PC-9 (cell line): ENCODE data around the gene ENTPD5. TPM values are rescaled to one million over a fixed set of nuclear protein-coding genes. Genes with fewer than 3 reads are reported as not detected.
A peak's percentile ranks its signal among the peaks of the same experiment; 100 is the strongest.

Experiments
- BruUV-seq: library from RNA; stranded (reverse); fragments of 400-500 nt; replicated peaks from 2 replicates; lab custom pipeline; 2021; lab: Mats Ljungman, UMichigan
- CTCF ChIA-PET: fragments of 300-600 bp; sonication (Branson Sonifier 250); formaldehyde crosslinking; loops from one replicate; lab custom pipeline; 2022; ENCODE audit warnings: antibody characterized with exemption; lab: Charles Lee
- POLR2A ChIA-PET: fragments of 300-600 bp; sonication (Branson Sonifier 250); formaldehyde crosslinking; loops from one replicate; lab custom pipeline; 2022; ENCODE audit warnings: antibody characterized with exemption; ENCODE audit not compliant: unreplicated experiment; lab: Charles Lee
- DNase-seq, 2 experiments: peaks; one replicate each; pipeline versions ENCODE4 v3.0.0 to v3.0.0-alpha.2; 2015 to 2022; ENCODE audit warnings: mixed read lengths in 1 of 2
- H2AFZ ChIP-seq: fragments of 200-600 bp; sonication (generic); 2 replicates; pipeline ENCODE4 v1.8.1; 2017; ENCODE audit warnings: antibody characterized with exemption
- H3F3A ChIP-seq: fragments of 200-600 bp; sonication (generic); 2 replicates; pipeline ENCODE4 v1.8.1; 2017; ENCODE audit warnings: antibody characterized with exemption, mild to moderate bottlenecking, low read depth; ENCODE audit not compliant: insufficient read depth
- H3K27ac ChIP-seq: fragments of 200-600 bp; sonication (generic); 2 replicates; pipeline ENCODE4 v1.6.1; 2016; ENCODE audit warnings: mixed run types
- H3K27me3 ChIP-seq: fragments of 200-600 bp; sonication (generic); 2 replicates; pipeline ENCODE4 v1.6.1; 2016; ENCODE audit warnings: low read depth, mixed run types; ENCODE audit not compliant: insufficient read depth
- H3K36me3 ChIP-seq: fragments of 200-600 bp; sonication (generic); 2 replicates; pipeline ENCODE4 v1.6.1; 2016; ENCODE audit warnings: low read depth, mixed run types
- H3K4me1 ChIP-seq: fragments of 200-600 bp; sonication (generic); replicated peaks from 2 replicates; pipeline ENCODE4 v1.6.1; 2016; ENCODE audit warnings: mixed run types; ENCODE audit not compliant: insufficient read depth
- H3K4me2 ChIP-seq: fragments of 200-600 bp; sonication (generic); 2 replicates; pipeline ENCODE4 v1.6.1; 2017; ENCODE audit warnings: mixed run types
- H3K4me3 ChIP-seq: fragments of 200-600 bp; sonication (generic); 2 replicates; pipeline ENCODE4 v1.6.1; 2016; ENCODE audit warnings: mixed run types
- H3K79me2 ChIP-seq: fragments of 200-600 bp; sonication (generic); 2 replicates; pipeline ENCODE4 v1.6.1; 2017; ENCODE audit warnings: low read depth, mixed run types
- H3K9me2 ChIP-seq: fragments of 200-600 bp; sonication (generic); 2 replicates; pipeline ENCODE4 v1.8.1; 2017; ENCODE audit warnings: mild to moderate bottlenecking; ENCODE audit not compliant: insufficient read depth
- H3K9me3 ChIP-seq: fragments of 200-600 bp; sonication (generic); 2 replicates; pipeline ENCODE4 v1.8.1; 2016; ENCODE audit warnings: low read depth; ENCODE audit not compliant: insufficient read depth
- H4K20me1 ChIP-seq: fragments of 200-600 bp; sonication (generic); 2 replicates; pipeline ENCODE4 v1.8.1; 2017; ENCODE audit not compliant: insufficient read depth
- EZH2 ChIP-seq: fragments of 200-600 bp; sonication (generic); IDR thresholded peaks from 2 replicates; pipeline ENCODE4 v1.8.0; 2017; ENCODE audit warnings: antibody characterized with exemption, low read depth
- intact Hi-C: fragments of 100-400 bp; cut with micrococcal nuclease; formaldehyde crosslinking; loops from one replicate; pipeline ENCODE4 v1.10.0; 2022; ENCODE audit not compliant: unreplicated experiment
- total RNA-seq: library from RNA; stranded (reverse); gene quantifications from 2 replicates; pipeline ENCODE4 v1.2.3, GENCODE V29; 2021
- TF ChIP-seq, protein P1 (sequence below): fragments of 200-600 bp; sonication (generic); conservative IDR thresholded peaks from 2 replicates; pipeline ENCODE4 v1.6.1; 2017; ENCODE audit warnings: mixed run types, antibody characterized with exemption, mild to moderate bottlenecking, moderate library complexity

The ENTPD5 gene
- total RNA-seq, 1 experiment from 2014 or later, result 12.3 TPM

DNA sequence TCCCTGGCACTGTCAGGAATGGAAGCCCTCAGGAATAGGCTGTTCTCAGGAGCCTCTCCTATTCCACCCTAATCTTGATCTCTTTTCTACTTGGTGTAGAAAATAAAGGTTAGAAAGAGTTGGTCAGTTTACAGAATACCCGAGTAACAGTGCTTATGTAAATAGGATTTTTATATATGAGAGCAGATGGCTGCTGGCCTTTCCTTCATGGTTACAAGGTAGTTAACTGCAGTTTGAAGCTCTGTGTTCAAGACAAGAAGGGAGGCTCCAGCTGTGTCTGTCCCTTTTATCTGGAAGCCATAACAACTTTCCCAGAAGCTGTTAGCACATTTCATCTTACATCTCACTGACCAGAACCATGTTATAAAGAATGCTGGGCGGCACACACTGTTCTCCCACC, 23.2 kb upstream of the ENTPD5 start:
- POLR2A ChIA-PET, result no interaction called here

DNA sequence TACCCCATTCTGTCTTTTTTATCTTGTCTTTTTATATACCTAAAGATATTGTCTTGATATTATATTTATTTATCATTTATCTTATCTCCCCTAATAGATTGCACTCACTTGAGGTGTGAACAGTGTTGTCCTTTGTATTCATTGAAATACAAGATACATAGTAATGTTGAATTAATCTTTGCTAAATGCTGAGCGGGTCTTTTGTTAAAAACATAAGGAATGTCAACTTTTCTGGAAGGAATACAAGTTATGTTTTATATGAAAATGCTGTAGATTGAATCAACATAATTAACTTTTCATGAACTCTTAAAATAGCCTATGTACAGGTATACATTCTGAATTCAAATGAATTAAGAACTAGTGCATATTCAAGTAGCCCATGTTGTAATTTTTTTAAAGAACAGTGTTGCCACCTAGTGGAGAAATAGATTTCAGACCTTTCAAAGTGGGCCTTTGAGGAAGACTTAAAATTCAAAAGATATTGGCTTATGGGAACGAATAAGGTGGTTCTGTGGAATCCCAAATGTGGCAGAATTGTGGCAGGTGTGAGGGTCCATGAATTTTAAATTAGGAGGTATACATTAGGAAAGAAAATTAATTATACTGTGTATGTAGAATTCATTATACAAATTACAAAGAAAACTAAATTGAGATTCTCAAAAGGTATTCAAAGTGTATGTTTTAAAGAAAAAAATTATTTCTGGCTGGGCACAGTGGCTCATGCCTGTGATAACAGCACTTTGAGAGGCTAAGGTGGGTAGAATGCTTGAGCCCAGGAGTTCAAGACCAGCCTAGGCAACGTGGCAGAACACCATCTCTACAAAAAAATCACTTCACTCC, 19.2 kb upstream of the ENTPD5 start:
- Histone ChIP-seq H3K4me1 (no peaks in the 10 kb centered on the region), H3K9me2 (no peaks in the 10 kb centered on the region), H3F3A (no peaks in the 10 kb centered on the region), H3K4me2 (no peak overlapping the region), H3K9me3 (no peaks in the 10 kb centered on the region), H3K79me2 (no peaks in the 10 kb centered on the region), H3K36me3 (no peaks in the 10 kb centered on the region), H3K4me3 (no peak overlapping the region), H3K27ac (no peak overlapping the region), H3K27me3 (no peaks in the 10 kb centered on the region), H2AFZ (no peak overlapping the region), H4K20me1 (no peaks in the 10 kb centered on the region)
- ChIA-PET POLR2A (no interaction called here), CTCF (no interaction called here)
- peak in 1 of 2 experiments; percentile 66 for DNase-seq
- BruUV-seq, result no TSS peak
- intact Hi-C loops, result loop anchor here (1.0 to 10.0 kb wide), 3 partner anchors 214 to 404 kb away; no protein-coding TSS in a partner anchor
- TF ChIP-seq, protein P1, sequence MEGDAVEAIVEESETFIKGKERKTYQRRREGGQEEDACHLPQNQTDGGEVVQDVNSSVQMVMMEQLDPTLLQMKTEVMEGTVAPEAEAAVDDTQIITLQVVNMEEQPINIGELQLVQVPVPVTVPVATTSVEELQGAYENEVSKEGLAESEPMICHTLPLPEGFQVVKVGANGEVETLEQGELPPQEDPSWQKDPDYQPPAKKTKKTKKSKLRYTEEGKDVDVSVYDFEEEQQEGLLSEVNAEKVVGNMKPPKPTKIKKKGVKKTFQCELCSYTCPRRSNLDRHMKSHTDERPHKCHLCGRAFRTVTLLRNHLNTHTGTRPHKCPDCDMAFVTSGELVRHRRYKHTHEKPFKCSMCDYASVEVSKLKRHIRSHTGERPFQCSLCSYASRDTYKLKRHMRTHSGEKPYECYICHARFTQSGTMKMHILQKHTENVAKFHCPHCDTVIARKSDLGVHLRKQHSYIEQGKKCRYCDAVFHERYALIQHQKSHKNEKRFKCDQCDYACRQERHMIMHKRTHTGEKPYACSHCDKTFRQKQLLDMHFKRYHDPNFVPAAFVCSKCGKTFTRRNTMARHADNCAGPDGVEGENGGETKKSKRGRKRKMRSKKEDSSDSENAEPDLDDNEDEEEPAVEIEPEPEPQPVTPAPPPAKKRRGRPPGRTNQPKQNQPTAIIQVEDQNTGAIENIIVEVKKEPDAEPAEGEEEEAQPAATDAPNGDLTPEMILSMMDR, result peak; percentile 96
- no peak for TF ChIP-seq EZH2

More for the DNA sequence above, 23.2 kb upstream of the ENTPD5 start:
- no peak overlapping the region for H3K4me3 ChIP-seq
- no peaks in the 10 kb centered on the region for H4K20me1 ChIP-seq
- no peaks in the 10 kb centered on the region for H3K9me2 ChIP-seq
- no peaks in the 10 kb centered on the region for H3K36me3 ChIP-seq
- no peaks in the 10 kb centered on the region for H3F3A ChIP-seq
- no peak for DNase-seq
- no peaks in the 10 kb centered on the region for H3K9me3 ChIP-seq
- BruUV-seq, result no TSS peak
- H3K27ac ChIP-seq, result no peak overlapping the region
- H3K4me2 ChIP-seq, result no peak overlapping the region
- H3K79me2 ChIP-seq, result no peaks in the 10 kb centered on the region
- H3K4me1 ChIP-seq, result no peaks in the 10 kb centered on the region
- intact Hi-C loops, result no loop called here
- CTCF ChIA-PET, result no interaction called here
- H3K27me3 ChIP-seq, result no peaks in the 10 kb centered on the region
- no peak overlapping the region for H2AFZ ChIP-seq
- no peak for TF ChIP-seq EZH2
- TF ChIP-seq, protein P1, result no peak

DNA sequence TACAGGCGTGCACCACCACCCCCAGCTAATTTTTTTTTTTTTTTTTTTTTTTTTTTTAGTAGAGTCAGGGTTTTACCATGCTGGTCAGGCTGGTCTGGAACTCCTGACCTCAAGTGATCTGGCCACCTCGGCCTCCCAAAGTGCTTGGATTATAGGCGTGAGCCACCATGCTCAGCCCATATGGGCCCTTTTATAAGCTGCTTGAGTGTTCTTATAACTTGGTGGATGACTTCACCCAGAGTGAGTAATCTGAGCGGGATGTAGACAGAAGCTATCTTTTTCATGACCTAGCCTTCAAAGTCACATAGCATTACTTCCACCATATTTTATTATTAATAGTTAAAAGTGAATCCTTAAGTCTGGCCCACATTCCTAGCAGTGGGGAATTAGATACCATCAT, 16.5 kb upstream of the ENTPD5 start:
- Histone ChIP-seq H3K4me1 (no peaks in the 10 kb centered on the region), H3K9me2 (peaks cover 3% of the 10 kb centered on the region; the same call in 1 of the 2 replicates), H3K27me3 (no peaks in the 10 kb centered on the region), H3K4me2 (no peak overlapping the region), H3K27ac (no peak overlapping the region), H3K36me3 (no peaks in the 10 kb centered on the region), H3F3A (no peaks in the 10 kb centered on the region), H2AFZ (no peak overlapping the region), H3K79me2 (no peaks in the 10 kb centered on the region), H3K9me3 (no peaks in the 10 kb centered on the region), H3K4me3 (no peak overlapping the region), H4K20me1 (no peaks in the 10 kb centered on the region)
- ChIA-PET CTCF (interaction anchor here (0.6 kb wide), 1 partner anchor 66 kb away, joined by 4 read pairs; no protein-coding TSS in a partner anchor), POLR2A (no interaction called here)
- no peak for DNase-seq
- TF ChIP-seq EZH2, result no peak
- TF ChIP-seq, protein P1, result no peak
- BruUV-seq, result no TSS peak
- intact Hi-C loops, result loop anchor here (5.0 to 10.0 kb wide), 2 partner anchors 217 to 311 kb away; no protein-coding TSS in a partner anchor
